Cardiac septum (tissue), 1 donor: ENCODE measurements around the gene GAK. TPM values are rescaled to one million over a fixed set of nuclear protein-coding genes. Genes with fewer than 3 reads are reported as not detected.

Experiments used
- DNase-seq: peaks from one replicate; pipeline ENCODE4 v3.0.0-alpha.2; 2020; ENCODE audit warnings: low spot score
- intact Hi-C: fragments of 100-400 bp; cut with DNase I; formaldehyde crosslinking; loops from one replicate; pipeline ENCODE4 v1.14.0; 2022
- total RNA-seq: library from RNA; stranded (reverse); fragmentation: NEBNext Ultra II Directional; extraction: Animal tissue kit (Norgen Biotek cat#: 25700); gene quantifications from one replicate; pipeline ENCODE4 v1.2.1, GENCODE V29; 2021
- donor health status: DM: no; HTN: no; CAD: no.

Gene GAK
- total RNA-seq, 1 donor from 2014 or later = 36.1 TPM

DNA sequence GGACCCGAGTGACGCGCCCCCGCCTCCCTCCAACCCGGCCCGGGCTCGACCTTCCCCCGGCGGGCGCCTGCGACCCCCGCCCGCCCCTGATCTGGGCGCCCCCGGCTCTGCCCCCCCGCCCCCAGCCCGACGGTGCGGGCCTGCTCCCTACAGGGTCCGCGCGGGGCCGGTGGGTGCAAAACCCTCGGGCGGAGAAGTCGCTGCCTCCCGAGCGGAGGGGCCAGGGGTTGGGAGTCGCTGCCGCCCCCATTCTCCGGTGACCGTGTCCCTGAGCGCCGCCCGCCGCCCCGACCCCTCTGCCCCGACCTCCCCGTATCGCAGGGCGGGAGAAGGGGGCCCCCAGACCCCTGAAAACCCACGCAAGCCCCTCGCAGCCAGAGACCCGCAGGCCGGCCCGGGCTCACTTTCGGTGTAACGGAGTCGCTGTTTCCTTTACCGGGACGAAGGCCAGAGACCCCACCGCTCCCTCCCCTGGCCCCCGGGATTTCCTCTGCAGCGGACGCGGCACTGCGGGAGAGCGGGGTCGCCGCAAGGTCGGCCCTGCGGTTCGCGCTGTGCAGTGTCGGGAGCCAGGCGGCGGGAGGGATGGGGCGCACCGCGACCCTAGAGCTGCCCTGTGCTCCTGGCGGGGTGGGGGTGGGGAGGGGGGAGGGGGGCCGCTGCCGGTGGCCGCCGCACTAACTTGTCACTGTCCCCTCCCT, 105.5 kb downstream of the GAK start:
- DNase-seq = peak; percentile 59
- intact Hi-C loops = loop anchor here (5.0 kb wide), 1 partner anchor 44 kb away; no protein-coding TSS in a partner anchor

DNA sequence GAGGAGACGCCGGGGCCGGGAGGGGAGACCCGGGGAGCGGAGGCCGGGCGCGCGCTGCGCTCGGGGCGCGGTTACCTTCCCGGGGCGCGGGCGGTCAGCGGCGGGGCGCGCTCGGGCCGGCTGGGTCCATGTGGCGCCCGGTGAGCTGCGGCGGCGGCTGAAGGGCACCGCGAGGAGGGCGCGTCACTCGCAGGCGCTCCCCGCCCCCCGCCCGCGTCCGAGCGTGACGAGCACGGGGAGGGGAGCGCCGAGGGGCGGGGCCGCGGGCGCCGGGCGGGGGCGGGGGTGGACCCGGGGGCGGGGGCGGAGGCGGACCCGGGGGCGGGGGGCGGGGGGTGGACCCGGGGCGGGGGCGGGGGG, 106.2 kb downstream of the GAK start, which contains the start of gene CPLX1:
TSS of gene CPLX1 (minus strand) at position 159 of the 360 bp plus-strand sequence. CDS start 1,607 bp downstream, outside the sequence.
- intact Hi-C loops = loop anchor here (5.0 kb wide), 1 partner anchor 44 kb away; no protein-coding TSS in a partner anchor
- DNase-seq = peak; percentile 54

DNA sequence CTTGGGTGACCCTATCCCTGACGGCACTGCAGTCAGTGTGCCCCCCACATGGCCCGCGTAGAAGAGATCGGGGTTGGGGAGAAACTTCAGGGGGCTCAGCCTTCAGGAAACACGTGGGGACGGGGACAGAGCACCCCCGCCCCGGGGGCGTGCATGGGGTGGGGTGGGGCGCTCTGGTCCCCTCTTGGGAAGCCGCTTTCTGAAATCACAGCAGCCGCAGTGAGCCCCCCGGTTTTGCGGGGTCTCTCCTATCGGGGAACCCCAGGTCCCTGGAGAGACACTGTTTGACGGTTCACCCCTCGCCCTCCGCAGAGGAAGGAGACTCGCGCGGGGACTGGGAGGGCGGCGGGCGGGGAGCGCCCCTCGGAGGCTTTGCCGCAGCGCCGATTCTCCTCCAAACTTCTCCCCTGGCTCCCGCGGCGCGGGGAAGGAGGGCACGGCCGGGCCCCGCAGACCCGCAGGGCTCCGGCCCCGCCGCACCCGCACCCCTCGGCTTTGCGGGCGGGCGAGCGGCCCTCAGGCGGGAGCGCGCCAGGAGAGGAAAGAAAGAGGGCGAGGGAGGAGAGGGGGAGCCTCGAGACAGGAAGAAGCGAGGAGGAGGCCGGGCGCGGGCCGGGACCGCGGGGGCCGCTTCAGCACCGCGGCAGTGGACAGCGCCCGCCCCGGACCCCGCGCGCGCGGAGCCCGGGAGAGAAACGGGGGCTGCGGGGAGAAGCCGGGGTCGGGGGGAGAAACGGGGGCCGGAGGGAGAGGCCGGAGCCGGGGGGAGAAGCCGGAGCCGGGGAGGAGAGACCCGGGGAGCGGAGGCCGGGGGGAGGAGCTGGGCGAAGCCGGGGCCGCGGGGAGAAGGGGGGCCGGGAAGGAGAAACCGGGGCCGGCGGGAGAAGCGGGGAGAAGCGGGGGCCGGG, 106.8 kb downstream of the GAK start:
- intact Hi-C loops = loop anchor here (5.0 kb wide), 1 partner anchor 43 kb away; no protein-coding TSS in a partner anchor
- DNase-seq = peak; percentile 58

DNA sequence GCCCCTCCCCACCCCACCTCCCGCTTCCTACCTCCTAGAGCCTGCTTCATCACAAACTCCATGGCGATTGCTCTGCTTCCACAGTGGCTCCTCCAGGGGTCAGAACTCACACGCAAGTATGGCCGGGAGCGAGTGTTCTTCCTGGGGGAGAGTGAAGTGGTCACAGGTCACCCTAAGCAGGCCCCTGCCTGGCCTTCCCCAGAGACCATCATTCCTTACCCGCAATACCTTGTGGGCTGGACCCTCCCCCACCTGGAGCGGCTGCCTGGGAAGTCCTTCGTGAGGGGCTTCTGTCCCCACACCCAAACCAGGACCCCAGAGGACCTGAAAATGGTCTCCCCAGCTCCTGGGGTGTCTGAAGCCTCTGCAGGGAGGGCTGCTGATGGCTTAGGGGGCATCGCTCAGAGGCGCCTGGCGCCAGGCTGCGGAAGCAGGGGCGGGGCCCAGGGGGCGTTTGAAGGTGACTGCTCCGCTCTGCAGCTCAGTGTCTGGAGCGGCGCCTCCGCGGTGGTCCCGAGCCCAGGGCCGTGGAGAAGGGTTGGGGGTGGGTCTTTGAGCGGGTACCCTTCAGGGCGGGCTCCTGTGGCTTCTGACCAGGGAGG, 107.6 kb downstream of the GAK start:
- intact Hi-C loops = loop anchor here (5.0 kb wide), 1 partner anchor 42 kb away; no protein-coding TSS in a partner anchor
- DNase-seq = peak; percentile 53

DNA sequence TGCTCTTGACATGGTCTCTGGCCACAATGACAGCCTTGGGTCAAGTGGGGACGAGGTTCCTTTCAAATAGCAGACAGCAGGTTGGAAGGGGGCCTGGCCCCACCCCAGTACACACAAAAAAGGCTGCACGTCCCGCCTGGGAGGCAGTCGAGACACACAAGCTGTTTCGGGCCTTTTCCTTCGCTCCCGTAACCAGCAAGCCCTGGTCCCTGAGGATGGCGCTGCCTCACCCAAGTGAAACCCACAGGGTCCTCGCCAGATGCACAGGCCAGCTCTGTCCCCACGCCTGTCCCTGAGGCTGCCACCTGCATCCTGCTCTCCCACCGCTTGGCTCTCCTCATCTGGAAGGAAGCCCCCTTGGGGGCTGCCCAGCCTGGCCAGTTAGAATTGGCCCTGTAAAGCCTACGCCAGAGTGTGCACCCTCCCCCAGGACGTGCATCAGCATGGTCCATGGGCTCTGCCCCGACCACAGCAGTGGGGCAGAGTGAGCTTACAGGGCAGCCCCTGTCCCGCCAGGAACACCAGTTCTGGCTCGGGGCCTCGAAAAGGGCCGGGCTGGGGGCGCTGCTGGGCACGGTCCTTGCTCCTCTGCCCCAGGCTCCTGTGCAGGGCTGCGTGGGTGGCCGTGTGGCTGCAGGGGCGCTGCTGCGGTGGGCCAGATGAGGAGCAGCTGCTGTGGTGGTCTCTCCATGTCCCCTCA, 108.2 kb downstream of the GAK start:
- intact Hi-C loops = no loop called here
- peak; percentile 41 for DNase-seq

DNA sequence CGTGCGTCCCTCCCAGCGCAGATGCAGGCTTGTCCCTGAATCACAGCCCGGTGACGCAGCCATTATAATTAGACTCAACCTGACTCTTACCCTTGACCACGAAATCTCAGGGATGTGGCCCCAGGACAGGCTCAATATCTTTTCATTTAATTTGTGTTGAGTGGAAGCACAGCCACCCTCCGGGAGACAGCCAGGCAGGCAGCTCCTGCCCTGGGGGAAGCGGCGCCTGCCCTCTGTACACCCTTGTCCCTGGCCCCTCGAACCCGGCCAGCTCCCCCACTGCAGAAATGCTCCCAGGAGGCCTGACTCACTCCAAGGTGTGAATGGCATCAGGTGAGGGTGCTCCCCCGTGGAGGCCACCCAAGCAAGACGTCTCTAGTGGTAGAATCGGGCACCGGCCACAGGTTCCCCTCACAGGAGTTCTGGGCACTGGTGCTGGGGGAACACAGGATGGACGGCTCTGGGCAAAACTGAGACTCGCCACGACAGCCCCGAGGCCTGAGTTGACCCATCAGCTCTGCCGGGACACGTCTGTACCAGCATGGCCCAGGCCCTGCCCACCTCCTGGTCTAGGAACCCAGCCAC, 108.8 kb downstream of the GAK start:
- intact Hi-C loops = no loop called here
- DNase-seq = peak; percentile 62

DNA sequence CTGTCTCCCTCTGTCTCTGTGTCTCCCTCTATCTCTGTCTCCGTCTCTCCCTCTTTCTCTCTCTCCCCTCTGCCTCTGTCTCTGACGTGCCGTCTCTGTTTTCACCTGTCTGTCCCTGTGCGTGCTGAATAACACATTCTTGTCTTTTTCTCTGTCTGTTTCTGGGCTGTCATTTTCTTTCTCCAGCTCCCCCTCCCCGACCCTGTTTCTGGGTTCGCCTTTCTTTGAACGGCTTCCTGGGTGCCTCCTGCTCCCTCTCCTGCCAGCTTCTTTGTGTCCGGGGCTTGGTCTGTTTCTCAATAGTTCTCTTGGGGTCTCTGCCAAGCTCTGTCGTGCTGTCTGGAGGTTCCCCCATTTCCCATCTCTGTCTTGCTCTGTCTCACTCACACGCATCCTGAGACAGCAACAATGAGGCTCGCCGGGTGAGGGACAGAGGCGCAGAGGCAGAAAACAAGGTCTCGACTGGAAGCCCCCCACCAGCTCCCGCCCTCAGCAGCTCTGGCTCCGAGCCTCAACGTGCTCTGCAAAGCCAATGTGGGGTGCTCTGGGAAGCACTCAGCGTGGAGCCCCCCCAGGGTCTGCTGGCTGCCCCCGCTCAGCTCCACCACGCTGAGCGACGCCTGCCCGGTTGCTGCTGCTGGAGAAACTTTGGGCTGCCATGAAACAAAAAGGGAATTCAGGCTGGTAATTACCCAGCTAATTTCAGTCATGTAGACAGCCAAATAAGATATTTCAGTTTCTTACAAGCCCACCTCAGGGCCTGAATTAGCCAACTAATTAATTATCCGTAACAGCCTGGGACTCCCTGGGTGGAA, 109.5 kb downstream of the GAK start:
- DNase-seq = peak; percentile 58
- intact Hi-C loops = no loop called here

DNA sequence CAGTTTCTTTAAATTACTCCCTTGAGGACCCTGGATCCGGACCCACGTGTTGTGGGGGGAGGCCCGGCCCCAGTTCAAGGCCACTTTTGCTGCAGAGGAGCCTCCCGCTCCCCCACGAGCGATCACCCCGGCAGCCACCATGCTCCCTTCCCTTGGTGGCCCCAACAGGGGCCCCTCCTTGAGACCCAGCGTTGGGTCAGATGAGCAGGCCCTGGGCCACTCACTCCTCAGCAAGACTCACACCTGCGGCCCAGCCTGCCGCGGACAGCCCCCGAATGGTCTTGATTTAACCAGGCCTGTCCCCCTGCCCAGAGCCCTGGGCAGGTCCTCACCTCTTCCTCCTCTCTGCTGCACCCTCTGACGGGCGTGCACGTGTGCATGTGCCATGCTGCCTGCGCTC, 110.5 kb downstream of the GAK start:
- intact Hi-C loops = no loop called here
- DNase-seq = peak; percentile 60

DNA sequence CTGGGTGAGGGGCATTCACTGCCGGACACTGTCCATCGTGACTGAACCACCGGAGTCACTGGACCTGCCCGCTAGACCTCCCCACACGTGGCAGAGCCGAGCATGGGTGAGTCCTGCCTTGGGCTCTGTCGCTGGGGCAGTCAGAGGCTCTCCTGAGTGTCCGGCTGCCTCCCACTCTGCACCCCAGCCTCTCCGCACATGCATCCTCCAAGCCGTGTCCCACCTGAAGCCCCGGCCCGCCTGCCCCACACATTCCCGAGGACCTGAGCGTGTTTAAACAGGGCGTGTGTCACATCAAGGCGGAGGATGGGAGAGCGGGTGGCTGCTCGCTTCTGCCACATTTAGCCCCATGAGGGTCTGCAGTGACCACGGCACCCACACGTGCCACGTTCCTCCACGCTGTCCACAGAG, 110.9 kb downstream of the GAK start:
- peak; percentile 67 for DNase-seq

DNA sequence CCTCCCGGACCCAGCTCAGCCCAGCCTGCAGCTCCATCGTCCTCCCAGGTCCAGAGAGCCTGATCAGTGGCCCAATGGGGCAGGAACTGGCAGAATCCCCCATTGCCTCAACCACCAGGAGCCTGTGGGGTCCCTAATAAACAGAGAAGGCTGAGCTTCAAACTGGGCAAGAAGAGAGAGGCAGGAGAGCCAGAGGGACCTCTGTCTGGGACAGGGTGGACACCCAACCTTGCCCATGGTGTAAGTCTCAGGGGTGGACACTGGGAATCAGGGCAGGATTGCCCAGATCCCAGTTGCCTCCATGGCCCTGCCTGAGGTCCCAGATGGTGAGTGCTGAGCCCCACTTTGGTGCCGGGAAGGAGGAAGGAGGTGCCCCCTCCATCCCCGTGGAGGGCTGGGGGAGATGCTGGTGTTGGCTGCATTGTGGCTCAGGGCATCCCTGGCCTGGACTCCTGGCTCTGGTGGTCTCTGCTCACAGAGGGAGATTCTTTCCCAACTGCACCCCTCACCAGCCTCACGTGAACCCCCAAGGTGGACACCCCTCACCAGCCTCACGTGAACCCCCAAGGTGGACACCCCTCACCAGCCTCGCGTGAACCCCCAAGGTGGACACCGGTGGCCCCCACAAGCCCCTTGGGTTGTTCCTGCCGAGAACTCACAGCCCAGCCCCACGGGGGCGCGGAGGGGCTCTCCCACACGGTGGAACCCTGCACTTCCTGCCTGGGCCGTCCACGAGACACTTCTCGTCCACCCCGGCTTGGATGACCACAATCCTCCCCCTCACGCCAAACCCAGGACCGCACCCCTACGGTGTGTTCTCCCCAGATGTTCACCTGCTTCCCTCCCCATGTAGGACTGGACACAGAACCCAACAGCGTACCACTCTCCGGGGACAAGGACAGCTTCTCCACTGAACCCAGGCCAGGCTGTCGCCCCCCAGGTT, 111.6 kb downstream of the GAK start:
- DNase-seq = peak; percentile 71
- intact Hi-C loops = no loop called here

More for the DNA sequence above, 110.9 kb downstream of the GAK start:
- intact Hi-C loops = no loop called here

DNA sequence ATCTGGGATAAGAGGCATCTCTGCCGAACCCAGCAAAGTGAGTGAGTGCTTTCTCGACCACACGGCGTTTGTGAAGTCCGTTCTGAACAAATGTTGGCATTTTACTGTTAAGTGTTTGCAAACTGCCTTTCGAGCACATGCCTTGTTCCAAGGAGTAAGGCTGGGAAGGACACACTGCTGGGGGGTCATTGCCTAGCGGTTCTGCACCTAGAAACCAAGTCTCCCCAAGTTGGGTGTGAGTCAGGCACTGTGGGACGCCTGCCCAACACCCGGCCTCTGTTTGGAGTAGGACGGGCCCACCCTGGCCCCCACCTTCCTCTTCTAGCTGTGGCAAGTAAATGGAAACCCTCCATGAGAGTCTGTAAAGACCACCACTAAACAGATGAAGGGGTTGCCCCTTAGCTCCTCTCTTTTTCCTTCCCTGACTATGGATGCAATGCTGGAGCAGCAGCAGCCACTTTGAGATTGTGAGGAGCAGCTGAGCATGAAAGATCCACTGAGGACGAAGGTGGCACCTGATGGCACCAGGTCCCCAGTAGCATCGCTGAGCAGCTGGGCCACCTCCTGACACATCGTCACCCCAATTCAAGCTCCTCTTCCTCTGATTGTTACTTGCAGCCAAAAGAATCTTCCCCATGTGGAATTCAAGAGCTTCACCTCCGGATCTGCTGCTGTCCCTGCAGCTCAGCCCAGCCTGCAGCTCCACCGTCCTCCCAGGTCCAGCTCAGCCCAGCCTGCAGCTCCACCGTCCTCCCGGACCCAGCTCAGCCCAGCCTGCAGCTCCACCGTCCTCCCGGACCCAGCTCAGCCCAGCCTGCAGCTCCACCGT, 112.5 kb downstream of the GAK start:
- peak; percentile 65 for DNase-seq
- intact Hi-C loops = no loop called here

DNA sequence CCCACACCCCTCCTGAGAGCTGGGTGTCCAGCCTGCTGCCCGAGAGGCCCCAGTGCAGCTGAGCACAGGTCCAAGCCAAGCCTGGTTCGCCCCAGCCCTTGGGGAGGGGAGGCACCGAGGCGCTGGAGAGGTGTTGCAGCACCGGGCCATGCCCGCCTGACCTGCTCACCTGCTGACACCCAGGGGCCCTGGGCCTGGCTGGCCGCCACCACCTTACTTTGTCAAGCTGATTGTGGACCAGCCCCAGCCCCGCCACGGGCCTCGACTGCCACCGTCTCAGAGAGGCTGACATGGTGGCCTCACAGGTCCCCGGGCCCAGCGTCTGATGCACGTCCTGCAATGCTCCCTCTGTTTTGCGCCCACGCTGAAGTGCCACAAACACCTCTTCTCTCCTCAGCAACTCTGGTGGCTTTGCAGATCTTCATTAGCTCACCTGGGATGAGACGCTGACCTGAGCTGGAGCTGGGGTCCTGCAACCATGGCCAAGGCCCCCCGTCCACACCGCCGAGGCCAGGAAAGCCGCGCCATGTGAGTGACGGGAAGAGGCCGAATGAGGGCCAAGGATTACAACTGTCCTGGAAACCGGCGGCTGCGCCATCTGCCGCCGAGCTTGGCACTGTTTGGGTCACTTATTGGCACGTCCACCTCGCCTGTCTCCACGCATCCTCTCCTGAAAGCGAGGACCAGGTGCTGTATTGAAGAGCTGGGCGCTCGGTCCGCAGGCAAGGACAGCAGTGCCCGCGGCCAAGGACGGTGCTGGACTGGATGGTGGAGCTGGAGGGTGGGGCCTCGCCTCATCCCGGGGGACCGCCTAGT, 113.8 kb downstream of the GAK start:
- peak; percentile 68 for DNase-seq
- intact Hi-C loops = no loop called here

DNA sequence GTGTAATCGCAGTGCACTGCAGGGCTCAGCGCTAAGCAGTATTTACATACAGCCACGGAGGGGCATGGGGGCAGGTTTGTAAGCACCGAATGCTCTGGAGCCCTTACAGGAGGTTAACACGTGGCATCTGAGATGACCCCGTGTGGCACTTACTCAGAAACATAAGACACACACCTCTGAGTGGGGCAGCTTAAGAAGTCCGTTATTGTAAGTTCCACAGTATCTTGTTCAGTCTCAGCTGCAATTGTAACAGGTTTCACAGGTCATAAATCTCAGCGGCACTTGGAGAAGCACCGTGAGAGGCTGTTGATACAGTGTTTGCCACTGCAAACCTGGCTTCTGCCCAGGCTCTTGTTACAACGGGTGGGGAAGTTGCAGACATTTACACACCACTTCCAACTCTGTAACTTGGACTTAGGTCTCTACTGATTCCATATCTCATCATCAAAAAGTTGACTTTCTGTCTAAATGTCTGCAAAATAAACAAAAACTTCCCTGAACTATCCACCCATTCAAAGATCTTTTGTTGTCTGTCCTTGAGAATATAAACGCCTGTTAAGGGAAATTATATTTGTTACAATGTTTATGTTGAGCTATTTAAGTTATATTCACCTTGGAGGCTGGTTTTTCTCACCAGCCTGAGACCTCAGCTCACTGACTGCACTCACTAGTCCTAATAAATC, 116.5 kb downstream of the GAK start:
- intact Hi-C loops = no loop called here
- DNase-seq = no peak

DNA sequence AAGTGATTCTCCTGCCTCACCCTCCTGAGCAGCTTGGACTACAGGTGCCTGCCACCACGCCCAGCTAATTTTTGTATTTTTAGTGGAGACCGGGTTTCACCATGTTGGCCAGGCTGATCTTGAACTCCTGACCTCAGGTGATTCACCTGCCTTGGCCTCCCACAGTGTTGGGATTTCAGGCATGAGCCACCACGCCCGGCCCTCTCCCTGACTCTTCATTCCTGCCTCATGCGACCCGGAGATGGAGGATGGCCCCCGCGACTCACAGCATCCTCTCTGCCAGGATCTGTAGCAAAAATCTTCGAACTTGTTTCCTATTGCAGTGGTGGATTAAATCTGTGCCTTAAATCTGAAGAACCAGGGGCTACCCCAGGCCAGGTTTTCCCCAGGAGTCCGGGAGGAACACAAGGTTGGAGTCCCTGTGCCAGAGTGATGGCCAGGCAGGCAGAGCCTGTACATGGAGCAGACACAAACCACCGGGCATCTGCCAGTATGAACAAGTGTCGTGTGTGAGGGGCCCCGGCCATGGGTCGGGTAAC, 117.7 kb downstream of the GAK start:
- intact Hi-C loops = no loop called here
- DNase-seq = no peak

DNA sequence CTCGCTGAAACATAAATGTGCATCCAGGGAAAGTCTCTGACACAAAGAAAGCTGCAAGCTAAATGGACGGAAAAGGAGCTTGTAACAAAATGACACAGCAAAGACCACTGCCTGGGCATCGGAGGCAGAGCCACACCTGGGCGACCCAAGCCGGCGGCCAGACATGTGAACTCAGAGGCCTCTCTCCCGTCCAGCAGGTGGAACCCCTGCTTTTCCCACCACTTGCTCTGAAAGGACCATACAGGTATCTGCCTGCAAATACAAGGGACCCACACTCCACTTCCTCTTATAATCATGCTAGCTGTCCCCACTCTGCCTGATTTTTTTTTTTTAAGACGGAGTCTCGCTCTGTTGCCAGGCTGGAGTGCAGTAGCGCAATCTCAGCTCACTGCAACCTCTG, 118.2 kb downstream of the GAK start:
- intact Hi-C loops = no loop called here
- DNase-seq = no peak
